Measurements from ENCODE around the gene CLDN9. TPM values are rescaled to one million over a fixed set of nuclear protein-coding genes. Genes with fewer than 3 reads are reported as not detected.

Gene CLDN9
- total RNA-seq, 6 experiments from 2014 or later, result 0.25 to 1.7 (median 0.92) TPM

DNA sequence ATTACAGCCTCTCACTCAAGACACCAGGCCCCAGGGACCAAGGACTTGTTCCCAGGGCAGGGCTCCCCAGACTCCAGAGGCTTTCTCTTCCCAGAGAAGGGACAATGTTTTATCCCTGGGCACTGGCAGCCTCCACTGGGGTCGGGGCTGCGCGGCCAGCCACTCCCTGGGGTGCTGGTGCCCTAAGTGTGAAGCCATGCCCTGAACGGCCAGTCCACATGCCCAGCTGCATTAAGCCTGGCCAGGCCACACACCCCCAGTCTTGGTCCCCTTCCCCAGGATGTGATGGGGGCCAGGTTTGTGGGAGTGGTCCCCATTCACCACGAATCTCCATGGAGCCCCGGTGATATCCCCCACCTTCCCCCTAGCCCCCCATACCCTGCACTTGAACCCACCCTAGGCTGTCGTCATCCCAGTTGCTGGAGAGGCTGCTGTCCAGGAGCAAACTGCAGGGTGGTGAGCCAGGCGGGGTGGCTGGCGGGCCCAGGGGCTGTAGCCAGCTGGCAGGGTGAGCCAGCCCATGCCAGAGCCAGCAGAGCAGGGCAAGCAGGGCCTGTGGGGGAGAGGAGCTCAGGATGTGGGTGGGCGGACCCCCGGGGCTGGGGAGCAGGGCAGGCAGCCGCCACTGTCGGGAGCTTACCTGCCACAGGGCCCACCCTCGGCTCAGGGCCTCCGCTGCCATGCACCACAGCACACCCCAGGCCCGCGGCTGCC, 39.0 kb upstream of the CLDN9 start:
- H3K9me3 ChIP-seq, result no peaks in the 10 kb centered on the region
- intact Hi-C loops (cut with DNase I), result no loop called here
- no peak for DNase-seq
- WGBS (ENCODE audit: insufficient coverage, low coverage, low lambda C conversion rate, missing lambda C conversion rate), result no CpG with 5 or more reads among the region's 17 CpGs
- H3K4me1 ChIP-seq, result peaks cover 0 to 17% (median 4%) of the 10 kb centered on the region in 4 donors
- TF ChIP-seq POLR2A (IDR thresholded peaks at IDR 0.05) (no peak), CTCF (IDR thresholded peaks at IDR 0.05) (no peak)
- no peaks in the 10 kb centered on the region for H3K27me3 ChIP-seq
- H3K4me3 ChIP-seq, result no peak overlapping the region
- no peak for ATAC-seq
- no peak overlapping the region for H3K27ac ChIP-seq
- H3K36me3 ChIP-seq, result no peaks in the 10 kb centered on the region

DNA sequence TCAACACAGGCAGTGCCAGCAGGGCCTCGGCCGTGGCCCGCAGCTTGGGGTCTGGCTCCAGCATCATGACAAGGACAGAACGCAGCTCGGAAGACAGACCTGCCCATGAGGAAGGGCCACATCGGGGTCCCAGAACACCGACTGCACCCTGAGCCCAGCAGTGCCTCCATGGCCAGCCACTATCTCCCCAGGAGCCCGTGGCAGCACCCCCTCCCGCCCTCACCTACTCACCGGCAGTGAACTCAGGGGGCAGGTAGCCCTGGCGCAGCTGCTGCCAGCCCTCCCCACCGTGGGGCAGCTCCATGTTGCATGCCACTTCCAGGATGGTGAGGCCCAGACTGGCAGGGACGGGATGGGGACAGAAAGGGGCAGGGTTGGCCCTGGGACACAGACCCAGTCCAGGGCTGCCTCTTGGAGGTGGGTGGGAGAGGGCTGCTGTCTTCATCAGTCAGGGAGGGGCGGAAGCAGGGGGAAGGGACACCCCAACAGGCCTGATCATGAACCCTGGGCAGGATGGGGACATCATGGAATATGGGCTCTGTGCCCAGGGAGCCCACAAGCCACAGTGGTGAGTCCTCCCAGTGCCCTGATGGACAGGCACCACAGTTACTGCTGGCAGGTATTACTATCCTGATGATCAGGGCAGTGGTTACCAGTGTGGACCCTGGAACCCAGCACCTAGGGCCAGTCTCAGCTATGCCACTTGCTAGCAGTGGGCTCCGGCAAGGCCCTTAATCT, 38.2 kb upstream of the CLDN9 start:
- Histone ChIP-seq H3K9me3 (no peaks in the 10 kb centered on the region), H3K4me1 (peaks cover 0 to 17% (median 4%) of the 10 kb centered on the region in 4 donors), H3K27me3 (no peaks in the 10 kb centered on the region), H3K4me3 (no peak overlapping the region), H3K27ac (no peak overlapping the region), H3K36me3 (no peaks in the 10 kb centered on the region)
- no peak for TF ChIP-seq POLR2A (IDR thresholded peaks at IDR 0.05)
- ATAC-seq (no peak), DNase-seq (no peak)
- intact Hi-C loops (cut with DNase I), result no loop called here
- 95% methylated on average over 4 of the region's 15 CpGs for WGBS (ENCODE audit: insufficient coverage, low coverage, low lambda C conversion rate, missing lambda C conversion rate)

DNA sequence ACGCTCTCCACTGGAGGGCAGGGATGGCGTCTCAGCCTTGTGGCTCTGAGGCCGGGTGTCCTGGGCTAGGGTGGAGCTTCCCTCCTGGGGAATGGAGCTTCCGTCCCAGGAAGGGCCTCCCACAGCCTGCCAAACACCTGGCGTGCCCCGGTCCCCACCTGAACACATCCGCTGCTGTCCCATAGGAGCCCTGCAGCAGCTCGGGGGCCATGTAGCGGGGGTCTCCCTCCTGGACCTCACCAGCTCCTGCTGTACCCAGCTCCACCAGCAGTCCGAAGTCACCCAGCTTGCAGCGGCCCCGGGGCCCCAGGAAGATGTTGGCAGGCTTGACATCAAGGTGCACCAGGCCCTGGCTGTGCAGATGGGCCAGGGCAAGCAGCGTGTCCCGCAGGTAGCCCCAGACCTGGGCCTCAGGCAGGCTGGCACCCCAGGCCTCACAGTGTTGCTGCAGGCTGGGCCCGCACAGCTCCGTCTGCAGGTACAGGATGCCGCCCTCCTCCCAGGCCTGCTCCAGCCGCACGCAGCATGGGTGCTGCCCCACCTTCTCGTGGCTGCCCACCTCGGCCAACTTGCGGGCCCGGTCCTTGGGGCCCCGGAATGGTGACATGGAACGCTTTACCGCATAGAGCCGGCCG, 37.4 kb upstream of the CLDN9 start:
- H3K36me3 ChIP-seq, result no peaks in the 10 kb centered on the region
- H3K4me1 ChIP-seq, result peaks cover 0 to 16% (median 4%) of the 10 kb centered on the region in 4 donors
- no peaks in the 10 kb centered on the region for H3K27me3 ChIP-seq
- DNase-seq, result no peak
- no peak for ATAC-seq
- intact Hi-C loops (cut with DNase I), result no loop called here
- H3K9me3 ChIP-seq, result no peaks in the 10 kb centered on the region
- H3K27ac ChIP-seq, result no peak overlapping the region
- H3K4me3 ChIP-seq, result no peak overlapping the region
- TF ChIP-seq POLR2A (IDR thresholded peaks at IDR 0.05) (no peak), CTCF (IDR thresholded peaks at IDR 0.05) (no peak)
- WGBS (ENCODE audit: insufficient coverage, low coverage, low lambda C conversion rate, missing lambda C conversion rate), result no CpG with 5 or more reads among the region's 28 CpGs

GRCh38 chr16:2976201-2976600, 36.5 kb upstream of the CLDN9 start:
- intact Hi-C loops (cut with DNase I), result no loop called here
- Histone ChIP-seq H3K9me3 (no peaks in the 10 kb centered on the region), H3K4me3 (no peak overlapping the region), H3K27ac (no peak overlapping the region), H3K36me3 (no peaks in the 10 kb centered on the region), H3K27me3 (no peaks in the 10 kb centered on the region), H3K4me1 (peaks cover 0 to 20% (median 7%) of the 10 kb centered on the region in 4 donors)
- no CpG with 5 or more reads among the region's 7 CpGs for WGBS (ENCODE audit: insufficient coverage, low coverage, low lambda C conversion rate, missing lambda C conversion rate)
- no peak for DNase-seq
- ATAC-seq, result no peak
- no peak for TF ChIP-seq POLR2A (IDR thresholded peaks at IDR 0.05)
- TF ChIP-seq CTCF (IDR thresholded peaks at IDR 0.05), result no peak

GRCh38 chr16:2976673-2977072, 36.0 kb upstream of the CLDN9 start:
- no peak for TF ChIP-seq CTCF (IDR thresholded peaks at IDR 0.05)
- no peak for TF ChIP-seq POLR2A (IDR thresholded peaks at IDR 0.05)
- H3K36me3 ChIP-seq, result no peaks in the 10 kb centered on the region
- no peak for DNase-seq

More at GRCh38 chr16:2976673-2977072, 36.0 kb upstream of the CLDN9 start:
- Histone ChIP-seq H3K4me3 (no peak overlapping the region), H3K27ac (no peak overlapping the region), H3K9me3 (no peaks in the 10 kb centered on the region), H3K27me3 (no peaks in the 10 kb centered on the region), H3K4me1 (peaks cover 0 to 20% (median 7%) of the 10 kb centered on the region in 4 donors)
- intact Hi-C loops (cut with DNase I), result no loop called here
- no peak for ATAC-seq
- WGBS (ENCODE audit: insufficient coverage, low coverage, low lambda C conversion rate, missing lambda C conversion rate), result 86% methylated on average over 9 of the region's 15 CpGs

Data from right lobe of liver (tissue), 6 donors.